K562 (cell line): ENCODE measurements around the gene FAM43B. TPM values are rescaled to one million over a fixed set of nuclear protein-coding genes. Genes with fewer than 3 reads are reported as not detected.
A peak's percentile ranks its signal among the peaks of the same experiment; 100 is the strongest.

Source experiments
- ARID1B ChIP-seq: fragments of 450-650 bp; IDR thresholded peaks from 2 replicates; pipeline ENCODE4 v1.6.1; 2016; ENCODE audit warnings: antibody characterized with exemption, mild to moderate bottlenecking, inconsistent platforms
- ATF1 ChIP-seq, 2 experiments: fragments of 450-650 bp in 1 of 2; IDR thresholded peaks; 2 replicates each; pipeline ENCODE4 v1.6.1; 2016; ENCODE audit warnings: missing compliant biosample characterization in 1 of 2, missing genetic modification characterization in 1 of 2
- CBFA2T2 ChIP-seq: fragments of 450-650 bp; conservative IDR thresholded peaks from 2 replicates; pipeline ENCODE4 v1.6.1; 2017; ENCODE audit warnings: mild to moderate bottlenecking
- CHCHD3 ChIP-seq: fragments of 250-450 bp; sonication (Bioruptor Pico); IDR thresholded peaks from 2 replicates; pipeline ENCODE4 v2.1.2; 2022; ENCODE audit warnings: mild to moderate bottlenecking
- CHD1 ChIP-seq: fragments of 200-600 bp; sonication (generic); IDR thresholded peaks from one replicate; pipeline ENCODE4 v1.6.1; 2012; ENCODE audit warnings: mild to moderate bottlenecking, moderate library complexity, low read length, inconsistent platforms
- CTBP1 ChIP-seq: fragments of 450-650 bp; IDR thresholded peaks from 2 replicates; pipeline ENCODE4 v1.6.1; 2016; ENCODE audit warnings: borderline replicate concordance
- CXXC5 ChIP-seq: fragments of 250-450 bp; sonication (Bioruptor Pico); IDR thresholded peaks from 2 replicates; pipeline ENCODE4 v1.8.0; 2022; ENCODE audit warnings: inconsistent platforms, mild to moderate bottlenecking, moderate library complexity
- DPF2 ChIP-seq: fragments of 450-650 bp; IDR thresholded peaks from 2 replicates; pipeline ENCODE4 v1.6.1; 2016
- HDAC1 ChIP-seq, 2 experiments: fragments of 450-650 bp; IDR thresholded peaks; 2 replicates each; pipeline ENCODE4 v1.6.1; 2016 to 2017; ENCODE audit warnings: inconsistent platforms in 1 of 2, mild to moderate bottlenecking in 1 of 2, moderate library complexity in 1 of 2
- HDAC2 ChIP-seq: fragments of 450-650 bp; IDR thresholded peaks from 2 replicates; pipeline ENCODE4 v1.6.1; 2016; ENCODE audit warnings: mild to moderate bottlenecking
- MEIS2 ChIP-seq: fragments of 450-650 bp; IDR thresholded peaks from 2 replicates; pipeline ENCODE4 v1.6.1; 2014; ENCODE audit warnings: mild to moderate bottlenecking; ENCODE audit not compliant: partially characterized antibody
- NFE2 ChIP-seq: IDR thresholded peaks from 2 replicates; pipeline ENCODE4 v1.6.1; 2014; ENCODE audit warnings: antibody characterized with exemption, low read depth
- NFE2L1 ChIP-seq: fragments of 450-650 bp; IDR thresholded peaks from 2 replicates; pipeline ENCODE4 v1.6.1; 2016; ENCODE audit warnings: missing genetic modification characterization, low read depth, mild to moderate bottlenecking, missing compliant biosample characterization, moderate library complexity, borderline replicate concordance
- NFIC ChIP-seq: fragments of 450-650 bp; IDR thresholded peaks from 2 replicates; pipeline ENCODE4 v1.6.1; 2017; ENCODE audit warnings: mild to moderate bottlenecking, inconsistent platforms
- RCOR1 ChIP-seq, 2 experiments: IDR thresholded peaks; 2 replicates each; pipeline ENCODE4 v1.6.1; 2012; ENCODE audit warnings: low read depth in 2 of 2, low read length in 2 of 2, borderline replicate concordance in 1 of 2, improper control_type of control experiment in 1 of 2
- TBL1XR1 ChIP-seq, 2 experiments: IDR thresholded peaks; 2 replicates each; pipeline ENCODE4 v1.6.1; 2012; ENCODE audit warnings: improper control_type of control experiment in 2 of 2, low read length in 2 of 2, mild to moderate bottlenecking in 1 of 2
- TEAD4 ChIP-seq, 2 experiments: sonication (generic) in 1 of 2; formaldehyde crosslinking in 1 of 2; IDR thresholded peaks; 2 replicates each; pipeline versions ENCODE4 v1.6.1 to v1.8.0; 2012 to 2022; ENCODE audit warnings: borderline replicate concordance in 1 of 2, inconsistent platforms in 1 of 2, low read length in 1 of 2, mild to moderate bottlenecking in 1 of 2, missing genetic modification reagents in 1 of 2
- ZNF408 ChIP-seq: fragments of 250-450 bp; sonication (Bioruptor Pico); IDR thresholded peaks from 2 replicates; pipeline ENCODE4 v1.4.0; 2020; ENCODE audit warnings: low read depth, mild to moderate bottlenecking, moderate library complexity
- polyA plus RNA-seq, 8 experiments: library from polyadenylated mRNA; depleted of rRNA in 4 of 8; stranded (reverse) in 5 of 8; unstranded in 3 of 8; fragments of >200 nt; fragmentation: Nextera tagmentation in 2 of 8; fragmentation: Illumina TruSeq in 1 of 8; extraction: Ambion mirVana in 2 of 8; extraction: Trizol in 1 of 8; gene quantifications; 2 replicates each; pipeline versions ENCODE4 v1.2.1 to v1.2.3, GENCODE V29; 2011 to 2014; ENCODE audit warnings: inconsistent platforms in 1 of 8, missing spikeins in 1 of 8
- total RNA-seq, 7 experiments: library from RNA; depleted of rRNA in 6 of 7; stranded (reverse); fragments of >200 nt in 6 of 7; fragmentation: Illumina TruSeq in 2 of 7; extraction: Trizol in 2 of 7; gene quantifications; 2 replicates each; pipeline versions ENCODE4 v1.2.1 to v1.2.3, GENCODE V29; 2011 to 2021; ENCODE audit warnings: low replicate concordance in 1 of 7
- TF ChIP-seq, protein P1 (sequence below): fragments of 450-650 bp; formaldehyde crosslinking; IDR thresholded peaks from 2 replicates; pipeline ENCODE4 v1.4.0; 2020; ENCODE audit warnings: mild to moderate bottlenecking, moderate library complexity
- TF ChIP-seq, protein P2 (sequence below): fragments of 250-450 bp; sonication (Bioruptor Pico); IDR thresholded peaks from 2 replicates; pipeline ENCODE4 v1.5.1; 2021; ENCODE audit warnings: mild to moderate bottlenecking
- TF ChIP-seq, protein P3 (sequence below), 2 experiments: IDR thresholded peaks in 1 of 2; conservative IDR thresholded peaks in 1 of 2; 2 replicates each; pipeline ENCODE4 v1.6.1; 2016; ENCODE audit warnings: low read depth in 2 of 2, mild to moderate bottlenecking in 1 of 2, missing compliant biosample characterization in 1 of 2, missing genetic modification characterization in 1 of 2, moderate library complexity in 1 of 2

The FAM43B gene
- total and polyA plus RNA-seq, 9 of the 15 experiments (the other 6 are each of a cell fraction or from before 2014, with no cell fraction given) = not detected

DNA sequence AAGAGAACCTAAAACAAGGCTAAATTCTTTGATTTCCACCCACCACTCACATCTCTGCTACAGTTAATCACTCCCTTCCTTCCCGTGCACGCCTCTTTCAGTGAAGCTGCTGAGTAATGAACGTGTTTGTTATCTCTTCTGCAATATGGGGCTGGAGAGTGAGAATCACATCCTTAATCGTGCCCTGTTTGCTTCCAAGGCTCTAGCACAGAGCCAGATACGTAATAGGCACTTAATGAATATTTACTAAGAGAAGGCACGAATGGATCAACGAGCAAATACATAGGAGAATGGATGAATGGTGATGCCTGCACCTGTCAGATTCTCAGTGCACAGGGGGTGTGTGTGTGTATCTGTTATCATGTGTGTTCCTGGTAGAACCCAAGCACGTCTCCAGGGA is 22.1 kb upstream of the FAM43B start (continued):
- TF ChIP-seq, protein P1, sequence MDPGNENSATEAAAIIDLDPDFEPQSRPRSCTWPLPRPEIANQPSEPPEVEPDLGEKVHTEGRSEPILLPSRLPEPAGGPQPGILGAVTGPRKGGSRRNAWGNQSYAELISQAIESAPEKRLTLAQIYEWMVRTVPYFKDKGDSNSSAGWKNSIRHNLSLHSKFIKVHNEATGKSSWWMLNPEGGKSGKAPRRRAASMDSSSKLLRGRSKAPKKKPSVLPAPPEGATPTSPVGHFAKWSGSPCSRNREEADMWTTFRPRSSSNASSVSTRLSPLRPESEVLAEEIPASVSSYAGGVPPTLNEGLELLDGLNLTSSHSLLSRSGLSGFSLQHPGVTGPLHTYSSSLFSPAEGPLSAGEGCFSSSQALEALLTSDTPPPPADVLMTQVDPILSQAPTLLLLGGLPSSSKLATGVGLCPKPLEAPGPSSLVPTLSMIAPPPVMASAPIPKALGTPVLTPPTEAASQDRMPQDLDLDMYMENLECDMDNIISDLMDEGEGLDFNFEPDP (CRISPR knock-in tag) = no peak
- peak in 1 of 2 experiments; percentile 90; a peak in 3 of 4 replicates for TF ChIP-seq RCOR1 (IDR thresholded peaks at IDR 0.05; ENCODE audit: borderline replicate concordance in 1 of 2, low read depth in 2 of 2, low read length in 2 of 2)
- TF ChIP-seq CHD1 = no peak
- peak; percentile 30; the same call in 1 of the 2 replicates for TF ChIP-seq CXXC5 (CRISPR knock-in tag)
- peak; percentile 13; the same call in 1 of the 2 replicates for TF ChIP-seq NFIC
- TF ChIP-seq, protein P2, sequence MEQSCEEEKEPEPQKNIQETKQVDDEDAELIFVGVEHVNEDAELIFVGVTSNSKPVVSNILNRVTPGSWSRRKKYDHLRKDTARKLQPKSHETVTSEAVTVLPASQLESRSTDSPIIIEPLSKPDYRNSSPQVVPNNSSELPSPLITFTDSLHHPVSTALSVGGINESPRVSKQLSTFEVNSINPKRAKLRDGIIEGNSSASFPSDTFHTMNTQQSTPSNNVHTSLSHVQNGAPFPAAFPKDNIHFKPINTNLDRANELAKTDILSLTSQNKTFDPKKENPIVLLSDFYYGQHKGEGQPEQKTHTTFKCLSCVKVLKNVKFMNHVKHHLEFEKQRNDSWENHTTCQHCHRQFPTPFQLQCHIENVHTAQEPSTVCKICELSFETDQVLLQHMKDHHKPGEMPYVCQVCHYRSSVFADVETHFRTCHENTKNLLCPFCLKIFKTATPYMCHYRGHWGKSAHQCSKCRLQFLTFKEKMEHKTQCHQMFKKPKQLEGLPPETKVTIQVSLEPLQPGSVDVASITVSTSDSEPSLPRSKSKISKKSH (CRISPR knock-in tag) = no peak
- no peak for TF ChIP-seq CHCHD3 (CRISPR knock-in tag)
- peak; percentile 44 for TF ChIP-seq MEIS2
- TF ChIP-seq DPF2 = peak; percentile 53; the same call in 1 of the 2 replicates
- 0 out of 4 replicates have a peak, but pooled peaks of 1 of the 2 experiments have one; percentile 24 for TF ChIP-seq TBL1XR1 (IDR thresholded peaks at IDR 0.05; ENCODE audit: low read length in 2 of 2)
- TF ChIP-seq ATF1 (CRISPR knock-in tag; IDR thresholded peaks at IDR 0.05) = no peak
- peak; percentile 30; the same call in 1 of the 2 replicates for TF ChIP-seq ATF1 (tag; IDR thresholded peaks at IDR 0.05)
- peak in 1 of 2 experiments; percentile 33; a peak in 1 of 4 replicates for TF ChIP-seq HDAC1 (IDR thresholded peaks at IDR 0.05)
- peak; percentile 81 for TF ChIP-seq NFE2
- TF ChIP-seq NFE2L1 (tag) = no peak
- peak; percentile 67 for TF ChIP-seq CBFA2T2
- peak; percentile 76 for TF ChIP-seq ARID1B
- TF ChIP-seq, protein P3, sequence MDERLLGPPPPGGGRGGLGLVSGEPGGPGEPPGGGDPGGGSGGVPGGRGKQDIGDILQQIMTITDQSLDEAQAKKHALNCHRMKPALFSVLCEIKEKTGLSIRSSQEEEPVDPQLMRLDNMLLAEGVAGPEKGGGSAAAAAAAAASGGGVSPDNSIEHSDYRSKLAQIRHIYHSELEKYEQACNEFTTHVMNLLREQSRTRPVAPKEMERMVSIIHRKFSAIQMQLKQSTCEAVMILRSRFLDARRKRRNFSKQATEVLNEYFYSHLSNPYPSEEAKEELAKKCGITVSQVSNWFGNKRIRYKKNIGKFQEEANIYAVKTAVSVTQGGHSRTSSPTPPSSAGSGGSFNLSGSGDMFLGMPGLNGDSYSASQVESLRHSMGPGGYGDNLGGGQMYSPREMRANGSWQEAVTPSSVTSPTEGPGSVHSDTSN (CRISPR knock-in tag; IDR thresholded peaks at IDR 0.05; ENCODE audit: low read depth) = no peak
- TF ChIP-seq, protein P3 (tag; conservative IDR thresholded peaks at IDR 0.05; ENCODE audit: low read depth) = 0 out of 2 replicates have a peak, but pooled peaks have one; percentile 18
- no peak for TF ChIP-seq ZNF408 (CRISPR knock-in tag)
- peak; percentile 42; the same call in 1 of the 2 replicates for TF ChIP-seq TEAD4 (IDR thresholded peaks at IDR 0.05; ENCODE audit: low read length)
- no peak for TF ChIP-seq TEAD4 (CRISPR knock-in tag; IDR thresholded peaks at IDR 0.05; ENCODE audit: borderline replicate concordance)
- peak; percentile 45; the same call in 1 of the 2 replicates for TF ChIP-seq CTBP1
- peak; percentile 67; the same call in 1 of the 2 replicates for TF ChIP-seq HDAC2
